ENCODE data around the gene SART3. TPM values are rescaled to one million over a fixed set of nuclear protein-coding genes. Genes with fewer than 3 reads are reported as not detected.
A peak's percentile ranks its signal among the peaks of the same experiment; 100 is the strongest.

SART3 gene
- total RNA-seq, 6 experiments from 2014 or later = 33.8 to 36.3 (median 34.8) TPM

DNA sequence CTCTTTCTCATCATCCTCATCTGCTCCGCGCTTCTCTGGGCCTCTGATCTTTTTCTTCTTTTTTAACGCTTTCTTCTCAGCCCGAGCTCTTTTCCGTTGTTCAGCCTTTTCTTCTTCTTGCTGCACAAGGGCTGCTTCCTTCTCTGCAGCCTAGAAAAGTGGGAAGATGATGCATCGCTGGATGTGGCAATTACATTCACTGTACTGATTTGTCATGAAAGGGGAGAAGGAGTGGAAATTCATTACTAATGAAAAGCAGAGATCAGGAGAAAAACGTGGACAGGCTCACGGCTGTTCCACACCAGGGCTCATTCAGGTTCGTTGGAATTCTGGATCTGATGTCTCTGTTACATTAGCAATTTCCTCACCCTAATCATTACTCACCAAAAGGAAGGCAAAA, 30.8 kb downstream of the SART3 start:
- no peak overlapping the region for H3K4me3 Mint-ChIP-seq
- H3K4me1 Mint-ChIP-seq (ENCODE audit: low read depth) = peaks cover 25% of the 10 kb centered on the region
- H3K9me3 Mint-ChIP-seq = no peaks in the 10 kb centered on the region
- H3K27ac Mint-ChIP-seq = 0 out of 2 replicates have a peak overlapping the region, but pooled peaks have one; percentile 12
- H3K36me3 Mint-ChIP-seq (ENCODE audit: low read depth) = peaks cover 46% of the 10 kb centered on the region
- peaks cover 7% of the 10 kb centered on the region for H3K27me3 Mint-ChIP-seq (ENCODE audit: insufficient read depth)
- DNase-seq = no peak
- TF ChIP-seq, protein P1, sequence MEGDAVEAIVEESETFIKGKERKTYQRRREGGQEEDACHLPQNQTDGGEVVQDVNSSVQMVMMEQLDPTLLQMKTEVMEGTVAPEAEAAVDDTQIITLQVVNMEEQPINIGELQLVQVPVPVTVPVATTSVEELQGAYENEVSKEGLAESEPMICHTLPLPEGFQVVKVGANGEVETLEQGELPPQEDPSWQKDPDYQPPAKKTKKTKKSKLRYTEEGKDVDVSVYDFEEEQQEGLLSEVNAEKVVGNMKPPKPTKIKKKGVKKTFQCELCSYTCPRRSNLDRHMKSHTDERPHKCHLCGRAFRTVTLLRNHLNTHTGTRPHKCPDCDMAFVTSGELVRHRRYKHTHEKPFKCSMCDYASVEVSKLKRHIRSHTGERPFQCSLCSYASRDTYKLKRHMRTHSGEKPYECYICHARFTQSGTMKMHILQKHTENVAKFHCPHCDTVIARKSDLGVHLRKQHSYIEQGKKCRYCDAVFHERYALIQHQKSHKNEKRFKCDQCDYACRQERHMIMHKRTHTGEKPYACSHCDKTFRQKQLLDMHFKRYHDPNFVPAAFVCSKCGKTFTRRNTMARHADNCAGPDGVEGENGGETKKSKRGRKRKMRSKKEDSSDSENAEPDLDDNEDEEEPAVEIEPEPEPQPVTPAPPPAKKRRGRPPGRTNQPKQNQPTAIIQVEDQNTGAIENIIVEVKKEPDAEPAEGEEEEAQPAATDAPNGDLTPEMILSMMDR (IDR thresholded peaks at IDR 0.05) = no peak

DNA sequence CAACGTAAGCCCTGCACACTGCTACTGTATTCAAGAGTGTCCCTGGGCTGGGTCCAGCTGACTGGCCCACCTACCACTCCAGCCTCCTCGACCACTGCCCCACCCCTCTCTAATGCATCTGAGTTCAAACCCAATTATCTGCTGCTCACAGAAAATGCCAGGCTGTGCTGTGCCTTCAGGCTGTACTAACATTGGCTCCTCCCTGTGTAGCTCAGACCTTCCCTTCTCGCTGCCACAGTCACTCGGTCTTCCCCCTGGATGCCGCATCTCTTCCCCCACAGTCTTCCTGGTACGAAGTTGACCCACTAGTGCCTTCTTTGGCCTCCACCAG, 33.8 kb downstream of the SART3 start:
- Mint-ChIP-seq H3K9me3 (no peaks in the 10 kb centered on the region), H3K27me3 (ENCODE audit: insufficient read depth) (peaks cover 7% of the 10 kb centered on the region), H3K4me1 (ENCODE audit: low read depth) (peaks cover 32% of the 10 kb centered on the region), H3K4me3 (no peak overlapping the region), H3K27ac (peak overlapping the region; percentile 91), H3K36me3 (ENCODE audit: low read depth) (peaks cover 47% of the 10 kb centered on the region)
- DNase-seq = no peak
- TF ChIP-seq, protein P1 (IDR thresholded peaks at IDR 0.05) = no peak

DNA sequence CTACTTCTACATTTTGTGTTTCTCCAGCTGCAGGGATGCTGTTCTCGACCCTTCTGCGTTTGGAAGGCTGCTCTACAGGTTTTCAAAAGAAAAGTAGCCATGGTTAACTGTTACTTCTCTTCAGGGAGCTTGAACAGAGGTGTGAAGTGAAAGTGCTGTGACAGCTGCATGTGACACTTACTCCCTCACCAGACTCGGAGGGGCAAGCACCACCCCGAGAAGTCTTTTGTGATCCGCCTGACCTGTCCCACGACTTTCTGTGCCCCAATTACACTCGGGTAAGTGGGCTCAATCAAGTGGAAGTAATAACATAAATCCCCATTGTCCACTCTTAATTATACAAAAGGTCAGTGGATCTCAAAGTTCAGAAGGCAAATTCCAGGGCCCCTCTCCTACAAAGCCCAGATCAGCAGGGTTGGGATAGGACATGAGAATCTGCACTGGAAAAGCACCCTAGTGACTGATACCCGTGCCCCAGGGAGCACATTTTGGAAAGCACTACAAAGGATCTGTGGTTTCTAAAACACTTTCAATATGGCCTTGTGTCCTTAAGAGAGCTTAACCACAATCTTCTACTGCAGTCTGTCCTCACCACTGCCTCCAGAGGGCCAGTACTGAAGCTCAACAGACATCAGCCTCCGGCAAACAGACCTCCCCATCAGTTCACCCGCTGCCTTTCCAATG, 34.3 kb downstream of the SART3 start:
- Mint-ChIP-seq H3K27me3 (ENCODE audit: insufficient read depth) (peaks cover 7% of the 10 kb centered on the region), H3K27ac (peak overlapping the region; percentile 91), H3K9me3 (no peaks in the 10 kb centered on the region), H3K4me3 (0 out of 2 replicates have a peak overlapping the region, but pooled peaks have one; percentile 47), H3K36me3 (ENCODE audit: low read depth) (peaks cover 47% of the 10 kb centered on the region), H3K4me1 (ENCODE audit: low read depth) (peaks cover 32% of the 10 kb centered on the region)
- TF ChIP-seq, protein P1 (IDR thresholded peaks at IDR 0.05) = peak; percentile 35
- DNase-seq = peak; percentile 70

DNA sequence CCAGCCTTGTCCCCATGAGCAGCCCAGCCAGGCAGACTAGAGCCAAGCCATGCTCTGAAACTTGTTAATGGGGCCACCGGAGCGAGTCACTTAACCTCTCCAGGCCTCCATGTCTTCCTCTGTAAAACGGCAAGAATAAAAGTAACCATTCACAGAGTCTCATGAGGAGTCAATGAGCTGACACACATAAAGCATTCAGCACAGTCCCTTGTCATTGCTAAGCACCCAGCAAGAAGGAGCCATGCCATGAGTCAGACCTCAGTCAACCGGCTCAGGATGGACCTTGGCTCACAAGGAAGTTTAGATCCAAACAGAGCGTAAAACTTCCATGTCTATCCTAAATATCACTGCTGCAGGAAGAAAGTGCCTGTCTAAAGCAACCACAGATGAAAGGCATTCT, 35.3 kb downstream of the SART3 start:
- DNase-seq = peak; percentile 82
- Mint-ChIP-seq H3K27me3 (ENCODE audit: insufficient read depth) (peaks cover 7% of the 10 kb centered on the region), H3K4me3 (peak overlapping the region; percentile 4; the same call in 1 of the 2 replicates), H3K36me3 (ENCODE audit: low read depth) (peaks cover 52% of the 10 kb centered on the region), H3K9me3 (no peaks in the 10 kb centered on the region), H3K27ac (peak overlapping the region; percentile 91), H3K4me1 (ENCODE audit: low read depth) (peaks cover 32% of the 10 kb centered on the region)
- TF ChIP-seq, protein P1 (IDR thresholded peaks at IDR 0.05) = no peak

DNA sequence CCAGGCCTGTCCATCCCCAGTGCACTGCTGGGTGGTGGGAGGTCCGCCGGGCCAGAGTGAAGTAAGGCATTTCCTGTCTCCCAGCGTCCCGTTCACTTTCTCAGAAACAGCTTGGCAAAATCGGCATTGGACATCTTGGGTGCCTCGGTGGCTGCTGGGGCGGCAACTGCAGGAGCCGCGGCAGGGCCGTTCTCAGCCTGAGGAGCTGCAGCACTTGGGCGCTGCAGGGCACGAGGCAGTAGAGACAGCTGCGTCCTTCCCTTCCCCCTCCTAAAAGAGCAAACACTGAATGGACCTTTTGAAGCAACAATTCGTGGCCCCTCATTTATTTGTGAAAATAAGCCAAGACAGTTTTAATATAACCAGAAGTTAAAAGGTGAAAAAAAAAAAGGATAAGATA, 37.6 kb downstream of the SART3 start:
- Mint-ChIP-seq H3K9me3 (no peaks in the 10 kb centered on the region), H3K4me1 (ENCODE audit: low read depth) (peaks cover 43% of the 10 kb centered on the region), H3K4me3 (no peak overlapping the region), H3K27ac (no peak overlapping the region), H3K36me3 (ENCODE audit: low read depth) (peaks cover 50% of the 10 kb centered on the region), H3K27me3 (ENCODE audit: insufficient read depth) (peaks cover 5% of the 10 kb centered on the region)
- TF ChIP-seq, protein P1 (IDR thresholded peaks at IDR 0.05) = no peak
- no peak for DNase-seq
